DMS53 treated with DMSO at 0.1 percent for 48 hours (cell line): Measurements from ENCODE around the gene IRX2.

Experiments used
- DNase-seq: peaks from one replicate; lab custom pipeline; 2025; ENCODE audit not compliant: unreplicated experiment; lab: John Stamatoyannopoulos, UW

The IRX2 gene

GRCh38 chr5:2751592-2752021, at the start of gene IRX2:
Gene IRX2 (minus strand): TSS chr5:2751677. CDS start chr5:2751413, 264 bp downstream.
- DNase-seq = no peak

- no peak for DNase-seq
These were observed 48.6 kb upstream of the IRX2 start for GRCh38 chr5:2800035-2800434.

GRCh38 chr5:2797981-2798380, 46.5 kb upstream of the IRX2 start:
- DNase-seq = no peak

GRCh38 chr5:2797160-2797559, 45.7 kb upstream of the IRX2 start:
- no peak for DNase-seq

GRCh38 chr5:2783223-2783622, 31.7 kb upstream of the IRX2 start:
- no peak for DNase-seq

GRCh38 chr5:2782658-2783057, 31.2 kb upstream of the IRX2 start:
- no peak for DNase-seq

GRCh38 chr5:2780421-2781171, 29.1 kb upstream of the IRX2 start:
- DNase-seq = no peak

GRCh38 chr5:2779459-2779858, 28.0 kb upstream of the IRX2 start:
- DNase-seq = no peak

- no peak for DNase-seq
These were observed 25.1 kb upstream of the IRX2 start for GRCh38 chr5:2776337-2777302.

- DNase-seq = no peak
These were observed 21.9 kb upstream of the IRX2 start for GRCh38 chr5:2773327-2773726.

GRCh38 chr5:2767089-2767488, 15.6 kb upstream of the IRX2 start:
- no peak for DNase-seq

GRCh38 chr5:2764581-2764980, 13.1 kb upstream of the IRX2 start:
- no peak for DNase-seq

- no peak for DNase-seq
These were observed 12.0 kb upstream of the IRX2 start for GRCh38 chr5:2763533-2763794.

- DNase-seq = no peak
These were observed 11.5 kb upstream of the IRX2 start for GRCh38 chr5:2762744-2763532.

- no peak for DNase-seq
These were observed 10.5 kb upstream of the IRX2 start for GRCh38 chr5:2761921-2762488.

GRCh38 chr5:2759696-2760461, 8.4 kb upstream of the IRX2 start:
- DNase-seq = no peak

- no peak for DNase-seq
These were observed 7.6 kb upstream of the IRX2 start for GRCh38 chr5:2759091-2759490.

GRCh38 chr5:2758632-2759031, 7.2 kb upstream of the IRX2 start:
- DNase-seq = no peak

- DNase-seq = no peak
These were observed 6.3 kb upstream of the IRX2 start for GRCh38 chr5:2757563-2758351.
